ENCODE measurements around the gene ACOX1.

- TF ChIP-seq ZNF674 (CRISPR knock-in tag; IDR thresholded peaks at IDR 0.05; ENCODE audit: low read depth): no peak
- TF ChIP-seq EZH2 (conservative IDR thresholded peaks at IDR 0.05; ENCODE audit: low read depth, low read length): no peak
- TF ChIP-seq, protein P1, sequence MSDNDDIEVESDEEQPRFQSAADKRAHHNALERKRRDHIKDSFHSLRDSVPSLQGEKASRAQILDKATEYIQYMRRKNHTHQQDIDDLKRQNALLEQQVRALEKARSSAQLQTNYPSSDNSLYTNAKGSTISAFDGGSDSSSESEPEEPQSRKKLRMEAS (IDR thresholded peaks at IDR 0.05): no peak
- TF ChIP-seq ZNF547 (CRISPR knock-in tag; IDR thresholded peaks at IDR 0.05): no peak
- TF ChIP-seq, protein P2, sequence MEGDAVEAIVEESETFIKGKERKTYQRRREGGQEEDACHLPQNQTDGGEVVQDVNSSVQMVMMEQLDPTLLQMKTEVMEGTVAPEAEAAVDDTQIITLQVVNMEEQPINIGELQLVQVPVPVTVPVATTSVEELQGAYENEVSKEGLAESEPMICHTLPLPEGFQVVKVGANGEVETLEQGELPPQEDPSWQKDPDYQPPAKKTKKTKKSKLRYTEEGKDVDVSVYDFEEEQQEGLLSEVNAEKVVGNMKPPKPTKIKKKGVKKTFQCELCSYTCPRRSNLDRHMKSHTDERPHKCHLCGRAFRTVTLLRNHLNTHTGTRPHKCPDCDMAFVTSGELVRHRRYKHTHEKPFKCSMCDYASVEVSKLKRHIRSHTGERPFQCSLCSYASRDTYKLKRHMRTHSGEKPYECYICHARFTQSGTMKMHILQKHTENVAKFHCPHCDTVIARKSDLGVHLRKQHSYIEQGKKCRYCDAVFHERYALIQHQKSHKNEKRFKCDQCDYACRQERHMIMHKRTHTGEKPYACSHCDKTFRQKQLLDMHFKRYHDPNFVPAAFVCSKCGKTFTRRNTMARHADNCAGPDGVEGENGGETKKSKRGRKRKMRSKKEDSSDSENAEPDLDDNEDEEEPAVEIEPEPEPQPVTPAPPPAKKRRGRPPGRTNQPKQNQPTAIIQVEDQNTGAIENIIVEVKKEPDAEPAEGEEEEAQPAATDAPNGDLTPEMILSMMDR (CRISPR knock-in tag; IDR thresholded peaks at IDR 0.05): no peak
- TF ChIP-seq U2AF2 (IDR thresholded peaks at IDR 0.05; ENCODE audit: low read depth, low read length): no peak
- TF ChIP-seq, protein P3, sequence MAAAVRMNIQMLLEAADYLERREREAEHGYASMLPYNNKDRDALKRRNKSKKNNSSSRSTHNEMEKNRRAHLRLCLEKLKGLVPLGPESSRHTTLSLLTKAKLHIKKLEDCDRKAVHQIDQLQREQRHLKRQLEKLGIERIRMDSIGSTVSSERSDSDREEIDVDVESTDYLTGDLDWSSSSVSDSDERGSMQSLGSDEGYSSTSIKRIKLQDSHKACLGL (CRISPR knock-in tag; IDR thresholded peaks at IDR 0.05): no peak
- no peak for TF ChIP-seq JUN (CRISPR knock-in tag; IDR thresholded peaks at IDR 0.05)
- TF ChIP-seq, protein P4, sequence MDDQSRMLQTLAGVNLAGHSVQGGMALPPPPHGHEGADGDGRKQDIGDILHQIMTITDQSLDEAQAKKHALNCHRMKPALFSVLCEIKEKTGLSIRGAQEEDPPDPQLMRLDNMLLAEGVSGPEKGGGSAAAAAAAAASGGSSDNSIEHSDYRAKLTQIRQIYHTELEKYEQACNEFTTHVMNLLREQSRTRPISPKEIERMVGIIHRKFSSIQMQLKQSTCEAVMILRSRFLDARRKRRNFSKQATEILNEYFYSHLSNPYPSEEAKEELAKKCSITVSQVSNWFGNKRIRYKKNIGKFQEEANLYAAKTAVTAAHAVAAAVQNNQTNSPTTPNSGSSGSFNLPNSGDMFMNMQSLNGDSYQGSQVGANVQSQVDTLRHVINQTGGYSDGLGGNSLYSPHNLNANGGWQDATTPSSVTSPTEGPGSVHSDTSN (CRISPR knock-in tag; IDR thresholded peaks at IDR 0.05; ENCODE audit: borderline replicate concordance): no peak
- no peak for TF ChIP-seq POLR2AphosphoS5 (IDR thresholded peaks at IDR 0.05; ENCODE audit: low read depth, low read length)
- no peak for TF ChIP-seq GABPA (IDR thresholded peaks at IDR 0.05; ENCODE audit: low read depth, low read length)
- TF ChIP-seq GABPA (CRISPR knock-in tag; IDR thresholded peaks at IDR 0.05; ENCODE audit: low read depth): no peak
- TF ChIP-seq, protein P5, sequence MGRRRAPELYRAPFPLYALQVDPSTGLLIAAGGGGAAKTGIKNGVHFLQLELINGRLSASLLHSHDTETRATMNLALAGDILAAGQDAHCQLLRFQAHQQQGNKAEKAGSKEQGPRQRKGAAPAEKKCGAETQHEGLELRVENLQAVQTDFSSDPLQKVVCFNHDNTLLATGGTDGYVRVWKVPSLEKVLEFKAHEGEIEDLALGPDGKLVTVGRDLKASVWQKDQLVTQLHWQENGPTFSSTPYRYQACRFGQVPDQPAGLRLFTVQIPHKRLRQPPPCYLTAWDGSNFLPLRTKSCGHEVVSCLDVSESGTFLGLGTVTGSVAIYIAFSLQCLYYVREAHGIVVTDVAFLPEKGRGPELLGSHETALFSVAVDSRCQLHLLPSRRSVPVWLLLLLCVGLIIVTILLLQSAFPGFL (CRISPR knock-in tag; IDR thresholded peaks at IDR 0.05): no peak
- no peak for TF ChIP-seq ATF3 (CRISPR knock-in tag; IDR thresholded peaks at IDR 0.05)
Measured at GRCh38 chr17:76000755-76001521, 22.0 kb upstream of the ACOX1 start, which contains the start of gene CDK3.
